ENCODE measurements around the gene RIC3. TPM values are rescaled to one million over a fixed set of nuclear protein-coding genes. Genes with fewer than 3 reads are reported as not detected.

RIC3 gene
- total RNA-seq, 1 donor from 2014 or later = 12.0 TPM

- DNase-seq (ENCODE audit: extremely low spot score, unreplicated experiment) = peak; percentile 25
- TF ChIP-seq CTCF (conservative IDR thresholded peaks at IDR 0.05) = no peak
- Mint-ChIP-seq H3K27me3 (no peaks in the 10 kb centered on the region), H3K27ac (no peak overlapping the region), H3K9me3 (no peaks in the 10 kb centered on the region), H3K36me3 (peaks cover 11% of the 10 kb centered on the region), H3K4me3 (no peak overlapping the region), H3K4me1 (ENCODE audit: unreplicated experiment) (peaks cover 11% of the 10 kb centered on the region)
These were observed 71.4 kb downstream of the RIC3 start for GRCh38 chr11:8097468-8097867.

GRCh38 chr11:8097062-8097461, 71.8 kb downstream of the RIC3 start:
- DNase-seq (ENCODE audit: extremely low spot score, unreplicated experiment) = peak; percentile 56
- Mint-ChIP-seq H3K27ac (no peak overlapping the region), H3K36me3 (peaks cover 12% of the 10 kb centered on the region), H3K4me3 (no peak overlapping the region), H3K27me3 (no peaks in the 10 kb centered on the region), H3K4me1 (ENCODE audit: unreplicated experiment) (peaks cover 12% of the 10 kb centered on the region), H3K9me3 (no peaks in the 10 kb centered on the region)
- no peak for TF ChIP-seq CTCF (conservative IDR thresholded peaks at IDR 0.05)

GRCh38 chr11:8096575-8096974, 72.2 kb downstream of the RIC3 start:
- peaks cover 12% of the 10 kb centered on the region for H3K36me3 Mint-ChIP-seq
- H3K4me1 Mint-ChIP-seq (ENCODE audit: unreplicated experiment) = peaks cover 12% of the 10 kb centered on the region
- no peak overlapping the region for H3K27ac Mint-ChIP-seq
- DNase-seq (ENCODE audit: extremely low spot score, unreplicated experiment) = peak; percentile 25
- H3K4me3 Mint-ChIP-seq = no peak overlapping the region
- H3K27me3 Mint-ChIP-seq = no peaks in the 10 kb centered on the region
- no peaks in the 10 kb centered on the region for H3K9me3 Mint-ChIP-seq
- no peak for TF ChIP-seq CTCF (conservative IDR thresholded peaks at IDR 0.05)

GRCh38 chr11:8095806-8096522, 72.9 kb downstream of the RIC3 start:
- Mint-ChIP-seq H3K4me1 (ENCODE audit: unreplicated experiment) (peaks cover 12% of the 10 kb centered on the region), H3K36me3 (peaks cover 12% of the 10 kb centered on the region), H3K9me3 (no peaks in the 10 kb centered on the region), H3K27me3 (no peaks in the 10 kb centered on the region), H3K27ac (no peak overlapping the region), H3K4me3 (no peak overlapping the region)
- no peak for TF ChIP-seq CTCF (conservative IDR thresholded peaks at IDR 0.05)
- peak; percentile 53 for DNase-seq (ENCODE audit: extremely low spot score, unreplicated experiment)

- Mint-ChIP-seq H3K4me1 (ENCODE audit: unreplicated experiment) (peaks cover 16% of the 10 kb centered on the region), H3K9me3 (no peaks in the 10 kb centered on the region), H3K27ac (no peak overlapping the region), H3K36me3 (peaks cover 12% of the 10 kb centered on the region), H3K4me3 (no peak overlapping the region), H3K27me3 (no peaks in the 10 kb centered on the region)
- no peak for DNase-seq (ENCODE audit: extremely low spot score, unreplicated experiment)
- TF ChIP-seq CTCF (conservative IDR thresholded peaks at IDR 0.05) = no peak
These were observed 73.5 kb downstream of the RIC3 start for GRCh38 chr11:8095371-8095770.
